Inflammatory macrophage (primary cell): ENCODE data around the gene TMEM50B.
"Not testable (repeated sequence)": the region's sequence is repeated elsewhere in the genome, so short reads cannot be mapped to it uniquely, and the experiment has no call there.

ENCODE experiments used
- DNase-seq, 2 donors: peaks; one replicate each; pipeline ENCODE4 v3.0.0-alpha.2; 2020 to 2022
- total RNA-seq, 18 experiments: gene quantifications; one replicate each; lab custom pipeline; 2026; ENCODE audit warnings: mixed read lengths in 6 of 18, inconsistent platforms in 2 of 18; lab: John Stamatoyannopoulos, UW

TMEM50B gene
- total RNA-seq: 9.5 to 41.7 (median 19.5) reads per million in 18 experiments

GRCh38 chr21:33479679-33480480 is at the start of gene TMEM50B:
TSS of gene TMEM50B (minus strand) at chr21:33479974. CDS start at chr21:33468885, 11,089 bp downstream.
- peak; percentile 99 to 100 for DNase-seq

- no peak for DNase-seq
Measured at GRCh38 chr21:33522953-33523349, 43.2 kb upstream of the TMEM50B start.

GRCh38 chr21:33522297-33522952 is 42.7 kb upstream of the TMEM50B start:
- no peak for DNase-seq

- no peak for DNase-seq
Measured at GRCh38 chr21:33518899-33519298, 39.1 kb upstream of the TMEM50B start.

- DNase-seq: no peak
Measured at GRCh38 chr21:33514229-33514628, 34.5 kb upstream of the TMEM50B start.

- no peak for DNase-seq
Measured at GRCh38 chr21:33512481-33512880, 32.7 kb upstream of the TMEM50B start.

- no peak for DNase-seq
Measured at GRCh38 chr21:33511639-33512038, 31.9 kb upstream of the TMEM50B start.

- no peak for DNase-seq
Measured at GRCh38 chr21:33510826-33511225, 31.1 kb upstream of the TMEM50B start.

GRCh38 chr21:33507003-33507402 is 27.2 kb upstream of the TMEM50B start:
- DNase-seq: not testable (repeated sequence)

- no peak for DNase-seq
Measured at GRCh38 chr21:33505833-33506232, 26.1 kb upstream of the TMEM50B start.

GRCh38 chr21:33496345-33496744 is 16.6 kb upstream of the TMEM50B start:
- DNase-seq: no peak

GRCh38 chr21:33495743-33496142 is 16.0 kb upstream of the TMEM50B start:
- DNase-seq: no peak

- DNase-seq: peak; percentile 38 to 47
Measured at GRCh38 chr21:33493756-33494155, 14.0 kb upstream of the TMEM50B start.

GRCh38 chr21:33492571-33492970 is 12.8 kb upstream of the TMEM50B start:
- peak; percentile 16 to 59 for DNase-seq

GRCh38 chr21:33491373-33492102 is 11.8 kb upstream of the TMEM50B start, which contains the start of gene DNAJC28:
TSS of gene DNAJC28 (minus strand) at chr21:33491716. CDS start at chr21:33489393, 2,323 bp downstream.
- peak; percentile 92 to 97 for DNase-seq

- DNase-seq: peak in 1 of 2 donors; percentile 7
Measured at GRCh38 chr21:33490991-33491372, 11.2 kb upstream of the TMEM50B start.

GRCh38 chr21:33488936-33489335 is 9.2 kb upstream of the TMEM50B start:
- DNase-seq: no peak

GRCh38 chr21:33487996-33488395 is 8.2 kb upstream of the TMEM50B start:
- no peak for DNase-seq

- DNase-seq: no peak
Measured at GRCh38 chr21:33481314-33481943, 1.7 kb upstream of the TMEM50B start.

- DNase-seq: no peak
Measured at GRCh38 chr21:33480481-33481103, 818 bp upstream of the TMEM50B start.

- DNase-seq: peak; percentile 40 to 42
Measured at GRCh38 chr21:33478935-33479678, 667 bp downstream of the TMEM50B start.
